ENCODE data around the gene NCAPD2.
A peak's percentile ranks its signal among the peaks of the same experiment; 100 is the strongest.

The NCAPD2 gene

DNA sequence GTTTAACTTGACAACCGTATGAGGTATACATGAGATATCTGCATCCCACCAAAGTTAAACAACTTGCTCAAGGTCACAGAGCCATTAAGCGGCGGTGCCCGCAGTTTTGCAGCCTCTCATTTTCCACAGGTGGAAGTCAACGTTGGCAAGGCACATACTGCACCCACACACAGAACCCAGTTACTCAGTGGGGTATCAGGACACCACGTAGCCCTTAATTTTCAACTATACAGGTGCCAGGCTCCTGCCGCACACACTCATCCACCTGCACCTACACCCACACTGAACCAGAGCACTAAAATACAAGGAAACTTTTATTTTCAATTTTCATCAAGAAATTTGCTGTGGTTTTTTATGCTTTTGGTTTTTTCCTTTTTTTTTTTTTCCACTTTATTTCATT, 75.9 kb downstream of the NCAPD2 start:
- no peak for DNase-seq (ENCODE audit: low spot score)

DNA sequence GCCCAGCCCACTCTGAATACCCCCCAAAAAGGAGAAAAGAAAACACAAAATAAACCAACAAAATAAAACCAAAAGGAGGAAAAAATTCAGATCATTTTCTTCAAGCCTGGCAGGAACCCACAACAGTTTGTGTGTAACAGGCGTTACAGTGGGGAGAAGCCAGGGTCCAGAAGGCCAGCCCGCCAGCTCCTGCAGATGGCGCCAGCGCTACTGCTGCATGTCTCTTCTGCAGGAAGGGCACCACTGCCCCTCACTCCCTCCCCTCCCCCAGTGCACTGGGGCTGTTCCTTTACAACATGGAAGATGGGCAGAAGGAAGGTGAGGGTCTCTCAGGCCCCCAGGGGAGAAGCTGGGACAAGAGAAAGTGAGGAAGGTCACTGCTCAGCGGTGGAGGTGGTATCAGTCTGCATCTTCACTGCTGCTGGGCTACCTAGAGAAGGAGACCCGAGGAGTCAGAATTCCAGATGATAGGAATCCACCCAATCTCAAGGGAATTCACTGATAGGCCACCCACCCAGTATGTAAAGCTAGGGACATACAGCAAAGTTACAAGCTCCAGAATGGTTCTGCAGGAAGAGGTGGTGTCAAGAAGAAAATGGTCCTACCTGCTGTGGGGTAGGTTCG, 76.5 kb downstream of the NCAPD2 start:
- peak; percentile 24 for DNase-seq (ENCODE audit: low spot score)

DNA sequence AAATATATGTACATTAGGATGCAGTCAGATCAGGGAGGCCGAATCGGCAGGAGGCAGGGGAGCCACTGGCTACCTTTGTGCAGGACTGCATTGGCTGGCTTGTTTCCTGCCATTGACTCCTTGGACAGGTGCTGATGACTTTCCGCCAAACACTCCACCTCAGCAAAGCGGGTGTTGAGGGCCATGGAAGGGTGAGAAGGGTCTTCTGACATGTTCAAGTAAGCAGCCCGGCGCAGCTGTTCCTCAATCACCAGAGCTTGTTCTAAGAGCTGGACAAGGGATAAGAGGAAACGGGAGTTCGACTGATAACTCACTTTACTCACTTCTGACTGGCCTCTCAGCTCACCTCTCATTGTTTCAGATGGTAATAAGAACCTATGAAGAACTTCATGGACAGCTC, 79.1 kb downstream of the NCAPD2 start:
- DNase-seq (ENCODE audit: low spot score), result no peak

DNA sequence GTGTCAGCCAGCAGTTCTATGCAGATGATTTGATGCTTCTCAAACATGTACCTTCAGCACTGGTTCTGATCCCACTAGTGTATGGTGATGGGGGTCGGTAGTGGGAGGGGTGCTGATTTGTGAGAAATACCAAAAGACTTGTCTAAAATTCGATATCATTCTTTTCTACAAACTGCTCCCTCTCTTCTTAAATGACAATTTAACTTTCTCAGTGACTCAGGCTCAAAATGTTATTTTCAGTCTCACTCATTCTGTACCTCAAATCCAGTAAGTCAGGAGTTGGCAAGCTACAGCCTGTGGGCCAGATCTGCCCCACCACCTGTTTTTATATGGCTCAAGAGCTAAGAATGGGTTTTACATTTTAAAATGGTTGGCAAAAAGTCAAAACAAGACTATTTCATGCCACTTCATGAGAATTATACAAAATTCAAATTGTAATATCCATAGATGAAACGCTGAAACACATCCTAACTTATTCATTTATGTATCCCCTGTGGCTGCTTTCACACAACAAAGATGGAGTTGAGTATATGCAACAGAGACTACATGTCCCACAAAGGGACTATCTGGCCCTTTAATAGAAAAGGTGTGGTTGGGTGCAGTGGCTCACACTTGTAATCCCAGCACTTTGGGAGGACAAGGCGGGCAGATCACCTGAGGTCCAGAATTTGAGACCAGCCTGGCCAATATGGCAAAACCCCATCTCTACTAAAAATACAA, 80.8 kb downstream of the NCAPD2 start:
- no peak for DNase-seq (ENCODE audit: low spot score)

DNA sequence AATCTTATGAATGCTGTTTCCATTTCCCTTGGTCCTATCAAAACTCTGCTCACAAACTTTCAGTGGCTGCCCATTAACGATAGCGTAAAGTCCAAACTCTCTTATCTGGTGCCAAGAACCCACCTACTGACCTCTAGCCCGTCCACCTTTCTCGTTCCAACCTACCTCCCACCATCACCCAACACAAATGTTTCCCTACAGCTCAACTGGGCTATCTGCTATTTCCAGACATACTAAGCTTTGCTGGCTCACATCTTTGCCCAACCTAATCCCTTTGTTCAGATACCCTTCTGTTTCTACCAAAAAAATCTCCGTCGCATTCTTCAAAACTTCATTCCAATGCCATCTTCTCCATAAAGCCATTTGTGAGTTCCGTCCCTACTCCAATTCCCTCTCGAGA, 81.7 kb downstream of the NCAPD2 start:
- DNase-seq (ENCODE audit: low spot score), result no peak

Measured in Ammon's horn (tissue), 1 donor.